ENCODE results near the gene ZNF260. TPM values are rescaled to one million over a fixed set of nuclear protein-coding genes. Genes with fewer than 3 reads are reported as not detected.
A peak's percentile ranks its signal among the peaks of the same experiment; 100 is the strongest.

ZNF260 gene
- total and polyA plus RNA-seq, 2 of the 13 experiments (the other 11 are each of a cell fraction or from before 2014, with no cell fraction given), result 2.8 to 10.5 TPM

GRCh38 chr19:36573020-36573894, 45.2 kb upstream of the ZNF260 start, which contains the start of gene ZNF529 (continued):
- TF ChIP-seq, protein P1, sequence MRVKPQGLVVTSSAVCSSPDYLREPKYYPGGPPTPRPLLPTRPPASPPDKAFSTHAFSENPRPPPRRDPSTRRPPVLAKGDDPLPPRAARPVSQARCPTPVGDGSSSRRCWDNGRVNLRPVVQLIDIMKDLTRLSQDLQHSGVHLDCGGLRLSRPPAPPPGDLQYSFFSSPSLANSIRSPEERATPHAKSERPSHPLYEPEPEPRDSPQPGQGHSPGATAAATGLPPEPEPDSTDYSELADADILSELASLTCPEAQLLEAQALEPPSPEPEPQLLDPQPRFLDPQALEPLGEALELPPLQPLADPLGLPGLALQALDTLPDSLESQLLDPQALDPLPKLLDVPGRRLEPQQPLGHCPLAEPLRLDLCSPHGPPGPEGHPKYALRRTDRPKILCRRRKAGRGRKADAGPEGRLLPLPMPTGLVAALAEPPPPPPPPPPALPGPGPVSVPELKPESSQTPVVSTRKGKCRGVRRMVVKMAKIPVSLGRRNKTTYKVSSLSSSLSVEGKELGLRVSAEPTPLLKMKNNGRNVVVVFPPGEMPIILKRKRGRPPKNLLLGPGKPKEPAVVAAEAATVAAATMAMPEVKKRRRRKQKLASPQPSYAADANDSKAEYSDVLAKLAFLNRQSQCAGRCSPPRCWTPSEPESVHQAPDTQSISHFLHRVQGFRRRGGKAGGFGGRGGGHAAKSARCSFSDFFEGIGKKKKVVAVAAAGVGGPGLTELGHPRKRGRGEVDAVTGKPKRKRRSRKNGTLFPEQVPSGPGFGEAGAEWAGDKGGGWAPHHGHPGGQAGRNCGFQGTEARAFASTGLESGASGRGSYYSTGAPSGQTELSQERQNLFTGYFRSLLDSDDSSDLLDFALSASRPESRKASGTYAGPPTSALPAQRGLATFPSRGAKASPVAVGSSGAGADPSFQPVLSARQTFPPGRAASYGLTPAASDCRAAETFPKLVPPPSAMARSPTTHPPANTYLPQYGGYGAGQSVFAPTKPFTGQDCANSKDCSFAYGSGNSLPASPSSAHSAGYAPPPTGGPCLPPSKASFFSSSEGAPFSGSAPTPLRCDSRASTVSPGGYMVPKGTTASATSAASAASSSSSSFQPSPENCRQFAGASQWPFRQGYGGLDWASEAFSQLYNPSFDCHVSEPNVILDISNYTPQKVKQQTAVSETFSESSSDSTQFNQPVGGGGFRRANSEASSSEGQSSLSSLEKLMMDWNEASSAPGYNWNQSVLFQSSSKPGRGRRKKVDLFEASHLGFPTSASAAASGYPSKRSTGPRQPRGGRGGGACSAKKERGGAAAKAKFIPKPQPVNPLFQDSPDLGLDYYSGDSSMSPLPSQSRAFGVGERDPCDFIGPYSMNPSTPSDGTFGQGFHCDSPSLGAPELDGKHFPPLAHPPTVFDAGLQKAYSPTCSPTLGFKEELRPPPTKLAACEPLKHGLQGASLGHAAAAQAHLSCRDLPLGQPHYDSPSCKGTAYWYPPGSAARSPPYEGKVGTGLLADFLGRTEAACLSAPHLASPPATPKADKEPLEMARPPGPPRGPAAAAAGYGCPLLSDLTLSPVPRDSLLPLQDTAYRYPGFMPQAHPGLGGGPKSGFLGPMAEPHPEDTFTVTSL (CRISPR knock-in tag; IDR thresholded peaks at IDR 0.05; ENCODE audit: borderline replicate concordance), result no peak
- TF ChIP-seq MATR3 (CRISPR knock-in tag; IDR thresholded peaks at IDR 0.05) (no peak), SAFB2 (CRISPR knock-in tag; IDR thresholded peaks at IDR 0.05; ENCODE audit: borderline replicate concordance, low read depth) (peak; percentile 57; the same call in 1 of the 2 replicates), RARG (CRISPR knock-in tag; IDR thresholded peaks at IDR 0.05; ENCODE audit: low read depth) (no peak), TOE1 (CRISPR knock-in tag; IDR thresholded peaks at IDR 0.05) (peak; percentile 68; the same call in 1 of the 2 replicates), HINFP (CRISPR knock-in tag; IDR thresholded peaks at IDR 0.05; ENCODE audit: low read depth) (no peak; the same call in 1 of the 2 replicates), EED (CRISPR knock-in tag; IDR thresholded peaks at IDR 0.05) (no peak; the same call in 1 of the 2 replicates), SCMH1 (CRISPR knock-in tag; IDR thresholded peaks at IDR 0.05; ENCODE audit: borderline replicate concordance) (no peak), NFKBIZ (CRISPR knock-in tag; IDR thresholded peaks at IDR 0.05) (peak; percentile 78), STAG1 (CRISPR knock-in tag; IDR thresholded peaks at IDR 0.05) (no peak), MAX (IDR thresholded peaks at IDR 0.05) (peak; percentile 98), ARNTL (CRISPR knock-in tag; IDR thresholded peaks at IDR 0.05) (no peak), PRPF4 (IDR thresholded peaks at IDR 0.05; ENCODE audit: low read depth, low read length, poor library complexity, severe bottlenecking) (no peak), KAT2B (IDR thresholded peaks at IDR 0.05; ENCODE audit: borderline replicate concordance, low read depth, low read length) (no peak), KLF16 (CRISPR knock-in tag; IDR thresholded peaks at IDR 0.05) (peak in 1 of 2 experiments; percentile 84; a peak in 3 of 4 replicates), SMARCC2 (IDR thresholded peaks at IDR 0.05) (no peak), MAFF (IDR thresholded peaks at IDR 0.05; ENCODE audit: low read depth, low read length) (no peak), ZBTB43 (CRISPR knock-in tag; conservative IDR thresholded peaks at IDR 0.05) (no peak), FOXA1 (IDR thresholded peaks at IDR 0.05) (no peak), FOXA1 (CRISPR knock-in tag; IDR thresholded peaks at IDR 0.05) (peak; percentile 26), ZIK1 (CRISPR knock-in tag; IDR thresholded peaks at IDR 0.05; ENCODE audit: borderline replicate concordance, low read depth) (peak; percentile 46; the same call in 1 of the 2 replicates)

All from HepG2 (cell line).